Ishikawa (cell line): ENCODE data around the gene CNEP1R1.

ENCODE experiments used
- CEBPB ChIP-seq: IDR thresholded peaks from 2 replicates; pipeline ENCODE4 v1.6.1; 2012
- CREB1 ChIP-seq: IDR thresholded peaks from 2 replicates; pipeline ENCODE4 v1.6.1; 2012; ENCODE audit warnings: low read depth
- EGR1 ChIP-seq: IDR thresholded peaks from 2 replicates; pipeline ENCODE4 v1.6.1; 2012
- EP300 ChIP-seq: IDR thresholded peaks from 2 replicates; pipeline ENCODE4 v1.6.1; 2012; ENCODE audit warnings: borderline replicate concordance
- FOXM1 ChIP-seq: IDR thresholded peaks from 2 replicates; pipeline ENCODE4 v1.6.1; 2012; ENCODE audit warnings: low read depth, borderline replicate concordance
- MAX ChIP-seq: IDR thresholded peaks from 2 replicates; pipeline ENCODE4 v1.6.1; 2012
- NFIC ChIP-seq: IDR thresholded peaks from 2 replicates; pipeline ENCODE4 v1.6.1; 2012
- RAD21 ChIP-seq: IDR thresholded peaks from 2 replicates; pipeline ENCODE4 v1.6.1; 2012; ENCODE audit warnings: low read depth
- REST ChIP-seq: IDR thresholded peaks from 2 replicates; pipeline ENCODE4 v1.6.1; 2012; ENCODE audit warnings: low read depth, mild to moderate bottlenecking
- TAF1 ChIP-seq: IDR thresholded peaks from 2 replicates; pipeline ENCODE4 v1.6.1; 2012; ENCODE audit warnings: low read depth, mild to moderate bottlenecking
- TCF12 ChIP-seq: IDR thresholded peaks from 2 replicates; pipeline ENCODE4 v1.6.1; 2012; ENCODE audit warnings: low read depth
- TEAD4 ChIP-seq: IDR thresholded peaks from 2 replicates; pipeline ENCODE4 v1.6.1; 2012
- USF1 ChIP-seq: IDR thresholded peaks from 2 replicates; pipeline ENCODE4 v1.6.1; 2012
- YY1 ChIP-seq: IDR thresholded peaks from 2 replicates; pipeline ENCODE4 v1.6.1; 2012; ENCODE audit warnings: low read depth
- ZBTB7A ChIP-seq: IDR thresholded peaks from 2 replicates; pipeline ENCODE4 v1.6.1; 2012; ENCODE audit warnings: low read depth

The CNEP1R1 gene

GRCh38 chr16:50072730-50073129 is 47.7 kb downstream of the CNEP1R1 start:
- TF ChIP-seq ZBTB7A, result no peak
- no peak for TF ChIP-seq FOXM1
- TF ChIP-seq TCF12, result no peak
- no peak for TF ChIP-seq MAX
- no peak for TF ChIP-seq REST
- no peak for TF ChIP-seq CEBPB
- no peak for TF ChIP-seq EGR1
- TF ChIP-seq YY1, result no peak
- TF ChIP-seq EP300, result no peak
- no peak for TF ChIP-seq USF1
- TF ChIP-seq TEAD4, result no peak
- no peak for TF ChIP-seq TAF1
- no peak for TF ChIP-seq RAD21
- no peak for TF ChIP-seq CREB1

DNA sequence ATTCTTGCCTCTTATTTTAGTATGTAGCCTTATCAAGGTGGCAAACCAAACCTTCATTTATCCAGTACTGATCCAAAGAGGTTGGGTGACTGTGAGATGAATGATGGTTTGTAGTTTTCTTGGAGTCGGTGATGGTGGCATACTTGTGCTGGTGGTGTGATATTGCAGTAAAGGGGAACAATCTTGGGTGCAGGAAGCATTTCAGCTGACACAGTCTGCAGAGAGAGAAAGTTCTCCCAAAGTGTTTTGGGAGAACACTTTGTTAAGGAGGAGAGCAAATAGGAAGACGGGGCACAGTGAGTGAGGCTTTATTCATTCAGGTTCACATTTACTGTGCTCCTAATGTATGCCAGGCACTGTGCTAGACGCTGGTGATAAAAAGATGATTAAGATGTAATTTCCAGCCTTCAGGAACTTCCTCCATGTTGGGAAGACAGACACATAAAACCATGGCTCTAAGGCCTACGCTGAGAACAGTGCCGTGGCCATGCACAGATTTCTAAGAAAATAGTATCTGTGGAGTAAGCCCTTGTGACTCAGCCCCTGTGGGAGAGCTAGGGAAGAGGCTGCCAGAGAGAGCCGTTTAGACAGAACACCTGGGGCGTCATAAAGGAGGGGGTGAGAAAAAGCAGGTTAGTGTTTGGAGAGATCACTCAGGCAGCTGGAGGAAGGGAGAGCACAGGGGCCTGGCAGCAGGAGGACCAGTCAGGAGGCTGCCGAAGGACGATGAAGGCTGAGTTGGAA is 54.5 kb downstream of the CNEP1R1 start:
- TF ChIP-seq RAD21, result no peak
- no peak for TF ChIP-seq TAF1
- no peak for TF ChIP-seq EGR1
- TF ChIP-seq CEBPB, result no peak
- no peak for TF ChIP-seq MAX
- no peak for TF ChIP-seq YY1
- no peak for TF ChIP-seq NFIC
- no peak for TF ChIP-seq TEAD4
- no peak for TF ChIP-seq CREB1
- TF ChIP-seq FOXM1, result no peak

DNA sequence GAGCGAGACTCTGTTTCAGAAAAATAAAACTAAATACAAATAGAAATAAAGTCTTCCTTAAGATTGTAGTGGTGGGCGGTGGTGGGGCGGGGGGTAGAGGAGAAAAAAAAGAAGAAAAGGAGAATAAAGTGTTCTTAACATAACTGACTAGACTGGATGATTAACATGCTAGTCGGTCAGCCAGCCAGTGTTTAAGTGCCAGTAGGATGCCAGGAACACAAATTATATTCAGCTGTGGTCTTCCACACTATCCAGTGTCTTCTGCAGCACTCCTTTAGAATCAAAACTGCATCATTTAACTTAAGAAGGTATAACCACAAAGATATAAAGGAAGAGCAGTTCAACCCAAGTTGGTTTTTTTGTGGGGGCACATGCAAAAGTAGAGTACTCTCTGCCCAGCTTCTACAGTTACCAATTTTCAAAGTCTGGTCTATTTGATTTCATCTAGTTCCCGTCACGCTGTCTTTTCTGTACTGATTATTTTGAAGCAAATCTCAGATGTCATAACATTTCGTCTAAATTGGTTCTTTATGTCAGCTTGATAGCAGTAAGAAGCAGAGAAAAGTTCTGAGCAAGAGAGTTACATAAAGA is 56.5 kb downstream of the CNEP1R1 start:
- TF ChIP-seq TCF12 (no peak), ZBTB7A (no peak), TAF1 (no peak), NFIC (no peak), RAD21 (no peak), FOXM1 (no peak), CREB1 (no peak), USF1 (no peak), TEAD4 (no peak), EGR1 (no peak), YY1 (no peak)

- TF ChIP-seq EP300 (no peak), EGR1 (no peak), USF1 (no peak), ZBTB7A (no peak), CREB1 (no peak), YY1 (no peak), MAX (no peak), TCF12 (no peak), NFIC (no peak)
Measured at GRCh38 chr16:50083996-50084395, 59.0 kb downstream of the CNEP1R1 start.

- no peak for TF ChIP-seq RAD21
- TF ChIP-seq MAX, result no peak
- no peak for TF ChIP-seq EGR1
- TF ChIP-seq REST, result no peak
- no peak for TF ChIP-seq USF1
- no peak for TF ChIP-seq ZBTB7A
- TF ChIP-seq CREB1, result no peak
- TF ChIP-seq TEAD4, result no peak
- no peak for TF ChIP-seq TAF1
- no peak for TF ChIP-seq YY1
- TF ChIP-seq NFIC, result no peak
Measured at GRCh38 chr16:50086176-50086575, 61.2 kb downstream of the CNEP1R1 start.
